IMR-90 (cell line): Measurements from ENCODE around the gene ZC3H12D. TPM values are rescaled to one million over a fixed set of nuclear protein-coding genes. Genes with fewer than 3 reads are reported as not detected.

Experiments
- ATAC-seq: fragments of 200-7000 bp; cut with Tn5 transposase; 2 replicates; pipeline ENCODE4 v1.9.1; 2020; ENCODE audit warnings: low read depth, mild to moderate bottlenecking, moderate library complexity
- BruUV-seq: library from RNA; stranded (reverse); fragments of 400-500 nt; replicated peaks from 2 replicates; lab custom pipeline; 2021; lab: Mats Ljungman, UMichigan
- CTCF ChIA-PET: fragments of 300-600 bp; formaldehyde crosslinking; extraction: SDS; loops from one replicate; lab custom pipeline; 2021; ENCODE audit warnings: antibody characterized with exemption; lab: Yijun Ruan, JAX
- POLR2A ChIA-PET: fragments of 300-600 bp; sonication (Branson Sonifier 250); formaldehyde crosslinking; loops from one replicate; lab custom pipeline; 2022; ENCODE audit warnings: antibody characterized with exemption; ENCODE audit not compliant: unreplicated experiment; lab: Charles Lee
- DNase-seq: peaks from one replicate; pipeline ENCODE4 v3.0.0; 2013
- H2AFZ ChIP-seq: replicated peaks from 2 replicates; pipeline ENCODE3; 2013; ENCODE audit warnings: low read length, mild to moderate bottlenecking; ENCODE audit not compliant: poor library complexity
- H2AK5ac ChIP-seq: 2 replicates; pipeline ENCODE4 v1.6.1; 2013; ENCODE audit warnings: low read depth, low read length, inconsistent platforms
- H2AK9ac ChIP-seq: replicated peaks from 2 replicates; pipeline ENCODE3; 2013; ENCODE audit warnings: mild to moderate bottlenecking, low read depth, low read length, moderate library complexity; ENCODE audit not compliant: poor library complexity
- H2BK120ac ChIP-seq: 2 replicates; pipeline ENCODE4 v1.6.1; 2013; ENCODE audit warnings: low read depth, low read length, inconsistent platforms
- H2BK15ac ChIP-seq: 3 replicates; pipeline ENCODE4 v1.6.1; 2013; ENCODE audit warnings: low read depth, low read length, inconsistent platforms
- H2BK20ac ChIP-seq: 2 replicates; pipeline ENCODE4 v1.6.1; 2013; ENCODE audit warnings: low read depth, mild to moderate bottlenecking, inconsistent platforms, low read length, moderate library complexity
- H2BK5ac ChIP-seq: 2 replicates; pipeline ENCODE4 v1.6.1; 2013; ENCODE audit warnings: mild to moderate bottlenecking, low read depth, low read length, inconsistent platforms; ENCODE audit not compliant: poor library complexity, severe bottlenecking
- H3K14ac ChIP-seq: replicated peaks from 2 replicates; pipeline ENCODE4 v1.6.1; 2013; ENCODE audit warnings: low read depth, low read length, inconsistent platforms
- H3K18ac ChIP-seq: 2 replicates; pipeline ENCODE4 v1.6.1; 2013; ENCODE audit warnings: low read depth, low read length, control low read depth
- H3K23ac ChIP-seq: 2 replicates; pipeline ENCODE4 v1.6.1; 2013; ENCODE audit warnings: low read depth, low read length, inconsistent platforms
- H3K27ac ChIP-seq: 2 replicates; pipeline ENCODE4 v1.5.1; 2013; ENCODE audit warnings: mild to moderate bottlenecking, control low read depth, low read length; ENCODE audit not compliant: insufficient read depth
- H3K27me3 ChIP-seq: 2 replicates; pipeline ENCODE4 v1.6.1; 2013; ENCODE audit warnings: low read length; ENCODE audit not compliant: control insufficient read depth, insufficient read depth
- H3K36me3 ChIP-seq: 2 replicates; pipeline ENCODE4 v1.6.1; 2013; ENCODE audit warnings: low read length, mixed read lengths; ENCODE audit not compliant: control insufficient read depth, insufficient read depth
- H3K4ac ChIP-seq: 2 replicates; pipeline ENCODE4 v1.6.1; 2013; ENCODE audit warnings: low read depth, low read length, inconsistent platforms
- H3K4me1 ChIP-seq: 2 replicates; pipeline ENCODE4 v1.6.1; 2013; ENCODE audit warnings: low read length, mixed read lengths; ENCODE audit not compliant: control insufficient read depth, insufficient read depth
- H3K4me2 ChIP-seq: 2 replicates; pipeline ENCODE4 v1.6.1; 2013; ENCODE audit warnings: low read depth, mild to moderate bottlenecking, control low read depth, low read length, moderate library complexity
- H3K4me3 ChIP-seq: 2 replicates; pipeline ENCODE4 v1.5.1; 2013; ENCODE audit warnings: low read depth, mild to moderate bottlenecking, control low read depth, low read length, moderate library complexity; ENCODE audit not compliant: insufficient read depth
- H3K56ac ChIP-seq: 2 replicates; pipeline ENCODE4 v1.6.1; 2013; ENCODE audit warnings: low read length, inconsistent platforms; ENCODE audit not compliant: insufficient read depth; ENCODE audit errors: extremely low read depth
- H3K79me1 ChIP-seq, 2 experiments: 2 replicates each; pipeline ENCODE4 v1.6.1; 2013; ENCODE audit warnings: low read length in 2 of 2, inconsistent platforms in 1 of 2, low read depth in 1 of 2
- H3K9ac ChIP-seq: 2 replicates; pipeline ENCODE4 v1.6.1; 2013; ENCODE audit warnings: low read depth, low read length, control low read depth
- H3K9me1 ChIP-seq: 2 replicates; pipeline ENCODE4 v1.6.1; 2013; ENCODE audit warnings: low read length, inconsistent platforms; ENCODE audit not compliant: insufficient read depth
- H3K9me3 ChIP-seq: 2 replicates; pipeline ENCODE4 v1.6.1; 2013; ENCODE audit warnings: low read length; ENCODE audit not compliant: control insufficient read depth, insufficient read depth
- H4K20me1 ChIP-seq: 2 replicates; pipeline ENCODE4 v1.6.1; 2013; ENCODE audit warnings: low read length, inconsistent platforms; ENCODE audit not compliant: insufficient read depth
- H4K5ac ChIP-seq: 2 replicates; pipeline ENCODE4 v1.6.1; 2013; ENCODE audit warnings: mild to moderate bottlenecking, low read depth, low read length, control low read depth
- H4K8ac ChIP-seq, 2 experiments: 2 replicates each; pipeline ENCODE4 v1.6.1; 2013; ENCODE audit warnings: low read depth in 2 of 2, low read length in 2 of 2, control low read depth in 1 of 2, inconsistent platforms in 1 of 2
- H4K91ac ChIP-seq: 2 replicates; pipeline ENCODE4 v1.6.1; 2013; ENCODE audit warnings: low read depth, low read length, inconsistent platforms; ENCODE audit not compliant: insufficient read depth
- CTCF ChIP-seq: conservative IDR thresholded peaks from 2 replicates; pipeline ENCODE4 v1.5.1; 2012; ENCODE audit warnings: mild to moderate bottlenecking, low read depth, low read length, improper control_type of control experiment
- ELK1 ChIP-seq: fragments of 150-350 bp; IDR thresholded peaks from 2 replicates; pipeline ENCODE4 v1.6.1; 2016; ENCODE audit warnings: low read depth, mild to moderate bottlenecking, low read length, moderate library complexity, borderline replicate concordance
- NFE2L2 ChIP-seq: fragments of 150-350 bp; IDR thresholded peaks from 2 replicates; pipeline ENCODE4 v1.6.1; 2016; ENCODE audit warnings: low read depth, mild to moderate bottlenecking, low read length
- RCOR1 ChIP-seq: IDR thresholded peaks from 2 replicates; pipeline ENCODE4 v1.6.1; 2012; ENCODE audit warnings: mild to moderate bottlenecking, low read length, improper control_type of control experiment; ENCODE audit not compliant: insufficient replicate concordance
- WGBS, 2 experiments: methylation state at CpG; one replicate each; pipeline versions ENCODE4 v1.1.5 to v1.1.7; 2013; ENCODE audit warnings: missing lambda C conversion rate in 2 of 2; ENCODE audit not compliant: insufficient read length in 1 of 2; ENCODE audit errors: extremely low coverage in 2 of 2; 5-methylcytosine and 5-hydroxymethylcytosine counted together
- dilution Hi-C: fragments of 300-500 bp; cut with HindIII; formaldehyde crosslinking; loops from one replicate; pipeline ENCODE4 v1.14.3; 2018; ENCODE audit warnings: low sequenced_read_pairs; ENCODE audit not compliant: unreplicated experiment
- in situ Hi-C: fragments of 300-500 bp; cut with MboI; formaldehyde crosslinking; loops from 3 replicates; pipeline ENCODE4 v1.14.3; 2019; ENCODE audit warnings: low sequenced_read_pairs, inconsistent platforms, mixed read lengths
- intact Hi-C: fragments of 100-400 bp; cut with micrococcal nuclease; formaldehyde crosslinking; loops from 2 replicates; pipeline ENCODE4 v1.10.0; 2022
- polyA plus RNA-seq, 3 experiments: library from polyadenylated mRNA; depleted of rRNA; stranded (reverse); fragments of >200 nt; gene quantifications; 2 replicates each; pipeline ENCODE4 v1.2.3, GENCODE V29; 2012; ENCODE audit warnings: low replicate concordance in 1 of 3
- total RNA-seq: library from RNA; depleted of rRNA; stranded (reverse); fragments of >200 nt; gene quantifications from 2 replicates; pipeline ENCODE4 v1.2.3, GENCODE V29; 2012

Gene ZC3H12D
- total and polyA plus RNA-seq, 2 of the 4 experiments (the other 2 are of a cell fraction) = under 0.01 to 0.12 TPM

GRCh38 chr6:149480502-149481280 is 4.1 kb downstream of the ZC3H12D start (continued):
- no peak for TF ChIP-seq NFE2L2

GRCh38 chr6:149478631-149479314 is 6.0 kb downstream of the ZC3H12D start:
- no peak overlapping the region for H2AK5ac ChIP-seq
- no peak overlapping the region for H2BK120ac ChIP-seq
- H3K9me3 ChIP-seq = no peaks in the 10 kb centered on the region
- no peak overlapping the region for H3K4ac ChIP-seq
- no peak overlapping the region for H4K91ac ChIP-seq
- no peak overlapping the region for H4K8ac ChIP-seq
- no peak overlapping the region for H2BK15ac ChIP-seq
- H3K14ac ChIP-seq = no peak overlapping the region
- CTCF ChIA-PET = interaction anchor here (0.5 kb wide), 1 partner anchor 120 kb away, joined by 4 read pairs; no protein-coding TSS in a partner anchor
- no peak overlapping the region for H3K9ac ChIP-seq
- intact Hi-C loops = no loop called here
- H4K20me1 ChIP-seq = no peaks in the 10 kb centered on the region
- H3K4me1 ChIP-seq = no peaks in the 10 kb centered on the region
- H2AK9ac ChIP-seq = no peak overlapping the region
- dilution Hi-C loops = no loop called here
- WGBS, 2 experiments = no CpG with 5 or more reads among the region's 5 CpGs
- no peaks in the 10 kb centered on the region for H3K9me1 ChIP-seq
- in situ Hi-C loops = no loop called here
- ATAC-seq (no peak), DNase-seq (no peak)
- peaks cover 2% of the 10 kb centered on the region; the same call in 1 of the 2 replicates for H3K27me3 ChIP-seq
- BruUV-seq = no TSS peak
- no peak overlapping the region for H2AFZ ChIP-seq
- H3K18ac ChIP-seq = no peak overlapping the region
- H4K5ac ChIP-seq = no peak overlapping the region
- no peak overlapping the region for H3K23ac ChIP-seq
- POLR2A ChIA-PET = no interaction called here
- H2BK5ac ChIP-seq = no peak overlapping the region
- no peak for TF ChIP-seq ELK1
- TF ChIP-seq CTCF = no peak
- TF ChIP-seq RCOR1 = no peak
- H2BK20ac ChIP-seq = no peak overlapping the region
- H3K79me1 ChIP-seq = no peaks in the 10 kb centered on the region
- no peak overlapping the region for H3K56ac ChIP-seq
- H3K4me3 ChIP-seq = no peak overlapping the region
- H3K36me3 ChIP-seq = no peaks in the 10 kb centered on the region
- no peak overlapping the region for H3K27ac ChIP-seq
- no peak overlapping the region for H3K4me2 ChIP-seq
